Stimulated activated CD4-positive, alpha-beta T cell treated with anti-CD3 and anti-CD28 coated beads, TNF-alpha, amount 100 ng/mL, for 4 hours (primary cell): ENCODE measurements around the gene IREB2.
"Not testable (repeated sequence)": the region's sequence is repeated elsewhere in the genome, so short reads cannot be mapped to it uniquely, and the experiment has no call there.

ENCODE experiments used
- DNase-seq, 3 experiments: peaks; one replicate each; pipeline ENCODE4 v3.0.0-alpha.2; 2020; ENCODE audit warnings: low read depth in 3 of 3

IREB2 gene

GRCh38 chr15:78477295-78477694, 39.3 kb downstream of the IREB2 start:
- DNase-seq = no peak

DNA sequence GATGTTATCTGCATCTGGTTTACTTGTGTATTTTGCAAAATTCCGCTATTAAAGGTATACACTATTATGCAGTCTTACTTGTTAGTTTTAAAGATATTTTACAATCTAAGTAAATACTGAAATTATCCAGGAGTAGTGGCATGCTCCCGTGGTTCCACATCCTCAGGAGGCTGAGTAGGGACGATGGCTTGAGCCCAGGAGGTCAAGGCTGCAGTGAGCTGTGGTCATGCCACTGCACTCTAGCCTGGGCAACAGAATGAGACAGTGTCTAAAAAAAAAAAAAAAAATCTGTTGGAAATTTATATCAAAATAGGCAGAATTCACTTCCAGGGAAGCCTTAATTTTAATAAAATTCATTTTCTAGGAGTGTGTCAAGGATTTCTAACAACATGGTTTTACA, 41.6 kb downstream of the IREB2 start:
- DNase-seq = no peak

DNA sequence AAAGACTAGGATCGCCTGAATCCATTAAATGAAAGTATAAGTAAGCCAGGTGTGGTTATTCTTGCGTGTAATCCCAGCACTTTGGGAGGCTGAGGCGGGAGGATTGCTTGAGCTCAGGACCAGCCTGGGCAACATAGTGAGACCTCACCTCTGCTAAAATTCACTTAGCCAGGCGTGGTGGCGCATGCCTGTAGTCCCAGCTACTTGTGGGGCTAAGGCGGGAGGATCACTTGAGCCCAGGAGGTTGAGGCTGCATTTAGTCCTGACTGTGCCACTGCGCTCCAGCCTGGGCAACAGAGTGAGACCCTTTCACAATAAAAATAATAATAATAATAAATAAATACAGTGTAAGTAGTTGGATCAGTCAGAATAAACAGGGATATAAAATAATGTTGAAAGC, 43.9 kb downstream of the IREB2 start:
- no peak for DNase-seq

DNA sequence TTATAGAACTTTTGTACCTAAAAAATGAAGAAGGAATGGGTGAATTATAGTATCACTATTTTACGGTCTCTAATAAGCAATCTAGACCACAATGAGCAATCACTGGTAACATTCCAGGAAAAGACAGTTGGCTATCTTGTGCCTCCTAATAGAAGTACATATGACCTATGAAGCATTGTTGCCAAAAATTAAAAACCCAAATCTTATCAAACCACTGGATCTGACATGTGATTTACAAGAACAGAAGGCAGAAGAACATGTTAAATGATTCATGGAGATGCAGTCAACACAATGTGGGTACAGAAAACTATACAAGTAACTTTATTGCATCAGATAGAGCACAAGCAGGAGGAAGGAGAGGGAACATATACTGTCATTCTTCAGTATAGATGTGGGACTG, 54.9 kb downstream of the IREB2 start:
- no peak for DNase-seq

GRCh38 chr15:78501857-78502256, 63.8 kb downstream of the IREB2 start:
- DNase-seq = no peak

GRCh38 chr15:78502641-78503040, 64.6 kb downstream of the IREB2 start:
- DNase-seq = no peak

GRCh38 chr15:78506971-78507830, 69.2 kb downstream of the IREB2 start, which contains the start of gene HYKK:
TSS of gene HYKK (plus strand) at chr15:78507577. CDS start at chr15:78513089, 5,512 bp downstream.
- DNase-seq = peak; percentile 41 to 64 (median 46)

- no peak for DNase-seq
Measured at GRCh38 chr15:78507831-78508160, 69.8 kb downstream of the IREB2 start.

GRCh38 chr15:78508272-78508671, 70.3 kb downstream of the IREB2 start:
- DNase-seq = no peak

GRCh38 chr15:78509726-78510312, 71.8 kb downstream of the IREB2 start:
- DNase-seq = no peak

DNA sequence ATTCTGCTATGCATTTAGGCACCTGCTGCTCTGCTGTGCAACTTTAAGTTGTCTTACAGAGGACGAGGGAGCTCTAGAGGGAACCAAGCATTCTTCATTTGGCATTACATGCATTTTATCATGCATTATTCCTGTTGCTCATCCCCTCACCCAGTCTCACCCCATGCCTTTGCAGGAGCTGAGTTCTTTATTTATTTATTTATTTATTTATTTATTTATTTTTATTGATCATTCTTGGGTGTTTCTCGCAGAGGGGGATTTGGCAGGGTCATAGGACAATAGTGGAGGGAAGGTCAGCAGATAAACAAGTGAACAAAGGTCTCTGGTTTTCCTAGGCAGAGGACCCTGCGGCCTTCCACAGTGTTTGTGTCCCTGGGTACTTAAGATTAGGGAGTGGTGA, 82.0 kb downstream of the IREB2 start:
- DNase-seq = not testable (repeated sequence)

GRCh38 chr15:78524230-78524629, 86.2 kb downstream of the IREB2 start:
- DNase-seq = no peak

- no peak for DNase-seq
Measured at GRCh38 chr15:78527325-78527724, 89.3 kb downstream of the IREB2 start.

GRCh38 chr15:78533331-78533730, 95.3 kb downstream of the IREB2 start:
- no peak for DNase-seq

DNA sequence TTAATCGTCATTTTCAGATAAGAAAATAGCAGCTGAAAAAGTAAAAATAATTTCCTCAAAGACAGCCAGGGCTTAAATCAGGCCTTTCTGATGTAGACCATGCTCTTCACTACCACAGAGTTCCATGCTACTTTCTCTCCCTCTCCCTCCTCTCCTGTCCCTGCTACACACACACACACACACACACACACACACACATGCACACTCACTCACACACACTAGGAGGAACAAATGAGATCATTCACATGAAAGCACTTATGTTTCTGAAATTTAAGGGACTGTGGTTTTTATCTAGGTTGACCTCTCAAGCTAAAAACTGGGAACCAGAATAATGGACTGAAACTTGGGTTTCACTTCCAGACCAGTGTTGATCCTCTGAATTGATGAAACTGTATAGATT, 98.1 kb downstream of the IREB2 start:
- DNase-seq = no peak

DNA sequence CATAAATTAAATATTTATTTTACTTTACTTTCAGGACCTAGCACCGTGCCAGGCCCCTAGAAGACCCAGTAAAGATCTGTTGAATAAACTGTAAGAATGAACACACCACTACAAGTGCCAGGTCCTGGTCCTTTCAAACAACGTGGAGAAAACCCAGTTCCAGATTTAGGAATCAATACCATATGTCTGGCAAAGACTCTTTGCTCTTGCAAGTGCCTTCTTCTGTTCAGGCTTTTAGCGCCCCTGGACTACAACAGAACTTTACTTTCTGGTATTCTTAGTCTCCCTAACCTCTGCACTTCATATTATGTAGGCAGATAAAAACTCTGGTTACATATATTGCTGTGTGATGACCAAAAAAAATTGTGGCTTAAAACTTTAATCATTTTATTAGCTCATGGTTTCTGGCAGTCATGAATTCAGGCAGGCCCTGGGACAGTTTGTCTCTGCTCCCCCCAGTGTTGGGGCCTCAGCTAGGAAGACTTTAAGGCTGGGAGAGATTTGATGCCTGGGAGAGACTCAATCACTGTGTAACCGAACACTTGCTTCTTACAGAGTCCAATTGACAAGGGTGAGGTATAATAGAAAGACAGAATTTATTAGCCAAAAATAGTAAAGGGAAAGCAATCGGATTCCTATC, 99.4 kb downstream of the IREB2 start:
- DNase-seq = no peak

DNA sequence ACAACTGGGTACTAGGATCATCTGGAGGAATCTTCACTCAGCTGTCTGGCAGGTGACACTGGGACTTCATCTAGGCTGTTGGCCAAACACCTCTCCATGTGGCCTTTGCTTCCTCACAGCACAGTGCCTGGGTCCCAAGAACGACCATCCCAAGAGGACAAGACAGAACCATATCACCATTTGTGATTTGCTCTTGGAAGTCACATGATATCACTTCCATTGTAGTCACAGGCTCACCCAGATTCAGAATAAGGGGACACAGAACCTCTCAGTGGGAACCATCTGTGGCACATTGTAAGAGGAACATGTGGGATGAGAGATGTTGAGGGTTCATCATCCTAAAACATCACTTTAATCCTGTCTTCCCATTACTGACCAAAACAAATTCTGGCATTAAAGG, 100.3 kb downstream of the IREB2 start:
- DNase-seq = no peak

DNA sequence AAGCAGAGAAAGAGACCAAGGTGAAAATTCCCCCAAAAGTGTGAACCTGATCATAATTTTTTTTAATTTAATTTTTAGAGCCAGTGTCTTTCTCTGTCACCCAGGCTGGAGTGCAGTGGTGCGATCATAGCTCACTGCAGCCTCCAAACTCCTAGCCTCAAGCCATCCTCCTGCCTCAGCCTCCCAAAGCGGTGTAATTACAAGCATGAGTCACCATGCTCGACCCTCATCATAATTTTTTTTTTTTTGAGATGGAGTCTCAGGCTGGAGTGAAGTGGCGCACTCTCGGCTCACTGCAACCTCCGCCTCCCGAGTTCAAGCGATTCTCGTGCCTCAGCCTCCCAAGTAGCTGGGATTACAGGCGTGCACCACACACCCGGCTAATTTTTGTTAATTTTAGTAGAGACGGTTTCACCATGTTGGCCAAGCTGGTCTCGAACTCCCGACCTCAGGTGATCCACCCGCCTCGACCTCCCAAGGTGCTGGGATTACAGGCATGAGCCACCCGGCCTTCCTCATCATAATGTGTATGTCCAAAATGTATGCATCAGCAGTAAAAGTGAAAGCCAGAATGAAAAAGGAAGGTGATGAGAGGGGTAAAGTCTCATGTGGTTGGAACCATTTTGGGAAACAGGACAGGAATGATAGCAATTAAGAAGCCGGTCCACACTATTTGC, 101.6 kb downstream of the IREB2 start:
- not testable (repeated sequence) for DNase-seq

GRCh38 chr15:78540141-78540870, 102.3 kb downstream of the IREB2 start, which contains the start of gene PSMA4:
TSS of gene PSMA4 (plus strand) at chr15:78540444. CDS start at chr15:78541928, 1,484 bp downstream.
- DNase-seq = peak; percentile 92 to 93 (median 92)

- DNase-seq = no peak
Measured at GRCh38 chr15:78540871-78541743, 103.1 kb downstream of the IREB2 start.

DNA sequence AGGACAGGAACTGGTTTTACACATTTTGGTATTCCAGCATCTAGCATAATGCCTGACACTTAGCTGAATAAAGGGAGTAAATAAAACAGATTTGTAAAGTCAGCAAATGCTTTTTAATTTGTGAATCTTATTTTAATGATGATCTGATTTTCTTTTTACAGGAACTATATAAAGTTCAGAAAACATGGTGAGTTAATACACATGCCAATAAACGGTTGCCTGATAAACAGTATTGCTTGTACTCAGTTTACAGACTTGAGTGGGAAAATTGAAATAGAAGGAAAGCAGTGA, 103.7 kb downstream of the IREB2 start:
- DNase-seq = no peak
